B cell (primary cell): ENCODE results near the gene AKAP8. TPM values are rescaled to one million over a fixed set of nuclear protein-coding genes. Genes with fewer than 3 reads are reported as not detected.

Source experiments
- ATAC-seq: fragments of 200-7000 bp; cut with Tn5 transposase; one replicate; pipeline ENCODE4 v1.10.0; 2021; ENCODE audit warnings: low read depth, mild to moderate bottlenecking, moderate number of reproducible peaks, moderate library complexity
- CTCF ChIA-PET: fragments of 350-600 bp; sonication (Branson Sonifier 250); formaldehyde crosslinking; loops from one replicate; lab custom pipeline; 2021; ENCODE audit warnings: antibody characterized with exemption, inconsistent platforms; lab: Charles Lee
- POLR2A ChIA-PET: fragments of 350-600 bp; sonication (Branson Sonifier 250); formaldehyde crosslinking; loops from one replicate; lab custom pipeline; 2021; ENCODE audit warnings: antibody characterized with exemption; lab: Charles Lee
- DNase-seq: peaks from one replicate; pipeline ENCODE4 v3.0.0; 2013
- H2AFZ ChIP-seq: 2 replicates; pipeline ENCODE4 v1.6.1; 2012; ENCODE audit warnings: mild to moderate bottlenecking, low read depth, low read length; ENCODE audit not compliant: insufficient read depth, poor library complexity, severe bottlenecking
- H3K27ac ChIP-seq, 2 donors: 1 replicate in 1 of 2; 2 replicates in 1 of 2; pipeline ENCODE4 v1.5.1; 2012 to 2013; ENCODE audit warnings: low read length in 2 of 2, mild to moderate bottlenecking in 2 of 2, moderate library complexity in 1 of 2
- H3K27me3 ChIP-seq, 4 experiments: fragments of 200-600 bp in 1 of 4; sonication (generic) in 1 of 4; replicated peaks in 1 of 4; 1 replicate in 2 of 4; 2 replicates in 2 of 4; pipeline versions ENCODE4 v1.6.1 to v1.7.0; 2013 to 2016; ENCODE audit warnings: low read length in 3 of 4, mild to moderate bottlenecking in 2 of 4, mixed read lengths in 1 of 4, moderate library complexity in 1 of 4; ENCODE audit not compliant: insufficient read depth in 4 of 4, control insufficient read depth in 3 of 4; ENCODE audit errors: control extremely low read depth in 1 of 4
- H3K36me3 ChIP-seq, 2 experiments: replicated peaks in 1 of 2; 1 replicate in 1 of 2; 2 replicates in 1 of 2; pipeline versions ENCODE4 v1.6.1 to v1.7.1; 2013; ENCODE audit warnings: low read length in 1 of 2; ENCODE audit not compliant: insufficient read depth in 2 of 2, control insufficient read depth in 1 of 2; ENCODE audit errors: control extremely low read depth in 1 of 2, extremely low read depth in 1 of 2
- H3K4me1 ChIP-seq, 2 donors: fragments of 200-600 bp in 1 of 2; sonication (generic) in 1 of 2; 1 replicate in 1 of 2; 2 replicates in 1 of 2; pipeline versions ENCODE4 v1.5.1 to v1.6.1; 2013 to 2017; ENCODE audit warnings: low read length in 2 of 2; ENCODE audit not compliant: control insufficient read depth in 2 of 2, insufficient read depth in 2 of 2
- H3K4me2 ChIP-seq: replicated peaks from 2 replicates; pipeline ENCODE3; 2012; ENCODE audit warnings: mild to moderate bottlenecking, low read depth, low read length; ENCODE audit not compliant: poor library complexity, severe bottlenecking
- H3K4me3 ChIP-seq, 5 experiments: fragments of 200-600 bp in 1 of 5; sonication (generic) in 1 of 5; 1 replicate in 3 of 5; 2 replicates in 2 of 5; pipeline versions ENCODE4 v1.5.1 to v1.7.0; 2011 to 2016; ENCODE audit warnings: low read length in 4 of 5, mild to moderate bottlenecking in 4 of 5, low read depth in 2 of 5, control low read depth in 1 of 5, moderate library complexity in 1 of 5; ENCODE audit not compliant: insufficient read depth in 1 of 5; ENCODE audit errors: control extremely low read depth in 1 of 5, extremely low read depth in 1 of 5
- H3K79me2 ChIP-seq: fragments of 200-600 bp; sonication (generic); one replicate; pipeline ENCODE4 v1.6.0; 2016; ENCODE audit warnings: low read length; ENCODE audit not compliant: control insufficient read depth, insufficient read depth
- H3K9ac ChIP-seq: fragments of 200-600 bp; sonication (generic); 2 replicates; pipeline ENCODE4 v1.6.1; 2017; ENCODE audit warnings: mild to moderate bottlenecking, low read length, moderate library complexity
- H3K9me3 ChIP-seq, 3 donors: one replicate each; pipeline versions ENCODE4 v1.6.1 to v1.7.1; 2013; ENCODE audit warnings: low read length in 2 of 3; ENCODE audit not compliant: control insufficient read depth in 2 of 3, insufficient read depth in 1 of 3; ENCODE audit errors: control extremely low read depth in 1 of 3
- H4K20me1 ChIP-seq: 2 replicates; pipeline ENCODE4 v1.6.0; 2012; ENCODE audit warnings: mild to moderate bottlenecking, low read length; ENCODE audit not compliant: insufficient read depth, control insufficient read depth, poor library complexity, severe bottlenecking
- H3K27ac Mint-ChIP-seq: one replicate; pipeline ENCODE4 v1.8.0; 2021; ENCODE audit warnings: mixed read lengths
- H3K27me3 Mint-ChIP-seq: one replicate; pipeline ENCODE4 v1.8.0; 2021; ENCODE audit warnings: mixed read lengths
- H3K4me1 Mint-ChIP-seq: one replicate; pipeline ENCODE4 v1.8.0; 2021; ENCODE audit warnings: mixed read lengths
- H3K4me3 Mint-ChIP-seq: one replicate; pipeline ENCODE4 v1.8.0; 2021; ENCODE audit warnings: mixed read lengths
- H3K9me3 Mint-ChIP-seq: one replicate; pipeline ENCODE4 v1.8.0; 2022; ENCODE audit warnings: mixed read lengths; ENCODE audit not compliant: insufficient read depth
- CTCF ChIP-seq: fragments of 200-600 bp; IDR thresholded peaks from one replicate; pipeline ENCODE4 v1.8.0; 2022; ENCODE audit warnings: antibody characterized with exemption, mild to moderate bottlenecking
- EZH2 ChIP-seq: IDR thresholded peaks from 2 replicates; pipeline ENCODE4 v1.6.1; 2012; ENCODE audit warnings: borderline replicate concordance, low read depth, mild to moderate bottlenecking, moderate library complexity, low read length; ENCODE audit not compliant: insufficient read depth, poor library complexity, severe bottlenecking
- WGBS: methylation state at CpG from one replicate; pipeline ENCODE4 v1.1.5; 2013; ENCODE audit warnings: missing lambda C conversion rate; ENCODE audit not compliant: insufficient coverage; 5-methylcytosine and 5-hydroxymethylcytosine counted together
- intact Hi-C: fragments of 100-400 bp; cut with micrococcal nuclease; formaldehyde crosslinking; loops from one replicate; pipeline ENCODE4 v1.10.0; 2022
- polyA plus RNA-seq: library from polyadenylated mRNA; depleted of rRNA; stranded (reverse); fragments of >200 nt; gene quantifications from 2 replicates; pipeline ENCODE4 v1.2.3, GENCODE V29; 2012
- small RNA-seq: library from RNA; depleted of rRNA; stranded (forward); fragments of <200 nt; gene quantifications from one replicate; pipeline ENCODE3, GENCODE V24; 2012; ENCODE audit warnings: low replicate concordance, low read depth; ENCODE audit not compliant: insufficient read length
- total RNA-seq, 2 donors: library from RNA; stranded (reverse); fragments of 120-200 nt in 1 of 2; gene quantifications; 1 replicate in 1 of 2; 2 replicates in 1 of 2; pipeline versions ENCODE4 v1.2.3 to v1.2.4, GENCODE V29; 2013 to 2022

The AKAP8 gene
- total and polyA plus RNA-seq, 2 donors (not counting 1 experiment from before 2014, with no cell fraction given) = 30.0 to 84.8 TPM

GRCh38 chr19:15304140-15304705 is 75.4 kb downstream of the AKAP8 start:
- ATAC-seq (no peak), DNase-seq (no peak)
- no peak overlapping the region for H2AFZ ChIP-seq
- H3K4me1 ChIP-seq = peaks cover 76 to 78% of the 10 kb centered on the region in 2 donors
- peak overlapping the region in 1 of 2 donors; percentile 45 for H3K27ac ChIP-seq
- POLR2A ChIA-PET = no interaction called here
- H3K4me2 ChIP-seq = peak overlapping the region; percentile 21
- peak overlapping the region; percentile 56 for H3K4me3 Mint-ChIP-seq
- peaks cover 100% of the 10 kb centered on the region for H3K79me2 ChIP-seq
- H3K9ac ChIP-seq = no peak overlapping the region
- H3K27ac Mint-ChIP-seq = peak overlapping the region; percentile 28
- intact Hi-C loops = loop anchor here (2.0 kb wide), 1 partner anchor 15 kb away; no protein-coding TSS in a partner anchor
- 91% methylated on average over 9 of the region's 10 CpGs for WGBS
- H3K9me3 ChIP-seq = peaks cover 0 to 10% (median 0%) of the 10 kb centered on the region in 3 donors
- no peak overlapping the region for H3K4me3 ChIP-seq
- CTCF ChIA-PET = interaction anchor here (1.0 kb wide), 1 partner anchor 21 kb away, joined by 3 read pairs; no protein-coding TSS in a partner anchor
- no peaks in the 10 kb centered on the region for H3K27me3 ChIP-seq
- peaks cover 0 to 6% of the 10 kb centered on the region in 2 experiments for H3K36me3 ChIP-seq
- H3K4me1 Mint-ChIP-seq = peaks cover 79% of the 10 kb centered on the region
- H3K27me3 Mint-ChIP-seq = no peaks in the 10 kb centered on the region
- H3K9me3 Mint-ChIP-seq = no peaks in the 10 kb centered on the region
- TF ChIP-seq EZH2 = no peak
- no peak for TF ChIP-seq CTCF
- H4K20me1 ChIP-seq = peaks cover 94% of the 10 kb centered on the region

Small RNA genes within 50 kb of the gene (small RNA-seq; reads per million reads assigned to genes)
- gene AC005776.1 = not detected

Other genes starting within 250 kb of the AKAP8 start
- 0.05 and 0.39 TPM in 2 replicates for gene NOTCH3, start 178.8 kb downstream of the AKAP8 start, total RNA-seq
- 0.01 and 0.06 TPM in 2 replicates for gene NOTCH3, start 178.8 kb downstream of the AKAP8 start, polyA plus RNA-seq
- 0.27 TPM in 1 of 2 replicates, not detected in the other for gene EPHX3, start 147.3 kb downstream of the AKAP8 start, total RNA-seq
- not detected in 2 replicates for gene EPHX3, start 147.3 kb downstream of the AKAP8 start, polyA plus RNA-seq
- gene BRD4, start 47.2 kb downstream of the AKAP8 start, total RNA-seq = 209 and 233 TPM in 2 replicates
- gene BRD4, start 47.2 kb downstream of the AKAP8 start, polyA plus RNA-seq = 27.3 and 30.7 TPM in 2 replicates
- gene AKAP8L, start 39.2 kb upstream of the AKAP8 start, total RNA-seq = 211 and 219 TPM in 2 replicates
- 151 and 184 TPM in 2 replicates for gene AKAP8L, start 39.2 kb upstream of the AKAP8 start, polyA plus RNA-seq
- 24.8 and 28.9 TPM in 2 replicates for gene WIZ, start 70.2 kb upstream of the AKAP8 start, total RNA-seq
- gene WIZ, start 70.2 kb upstream of the AKAP8 start, polyA plus RNA-seq = 15.0 and 18.2 TPM in 2 replicates
- 88.5 and 95.3 TPM in 2 replicates for gene RASAL3, start 84.8 kb upstream of the AKAP8 start, total RNA-seq
- gene RASAL3, start 84.8 kb upstream of the AKAP8 start, polyA plus RNA-seq = 154 and 155 TPM in 2 replicates
- not detected in 2 replicates for gene PGLYRP2, start 99.7 kb upstream of the AKAP8 start, total RNA-seq
- not detected in 2 replicates for gene PGLYRP2, start 99.7 kb upstream of the AKAP8 start, polyA plus RNA-seq
- not detected in 2 replicates for gene CYP4F22, start 128.7 kb upstream of the AKAP8 start, total RNA-seq
- gene CYP4F22, start 128.7 kb upstream of the AKAP8 start, polyA plus RNA-seq = 0.03 TPM in 1 of 2 replicates, not detected in the other
- gene CYP4F8, start 235.4 kb upstream of the AKAP8 start, total RNA-seq = not detected in 2 replicates
- not detected in 2 replicates for gene CYP4F8, start 235.4 kb upstream of the AKAP8 start, polyA plus RNA-seq